ENCODE data around the gene SLC8A1. TPM values are rescaled to one million over a fixed set of nuclear protein-coding genes. Genes with fewer than 3 reads are reported as not detected.

The SLC8A1 gene
- total and polyA plus RNA-seq, 10 of the 15 experiments (the other 5 are each of a cell fraction or from before 2014, with no cell fraction given): under 0.01 to 1.2 (median 0.01) TPM; not detected in 3

- Histone ChIP-seq H3K4me2 (ENCODE audit: control insufficient read depth, insufficient read depth) (no peak overlapping the region), H3K79me2 (ENCODE audit: control insufficient read depth, insufficient read depth, low read length) (no peaks in the 10 kb centered on the region), H3K4me3 (no peak overlapping the region), H3K27ac (ENCODE audit: control insufficient read depth, insufficient read depth) (no peak overlapping the region), H3K9me3 (replicated peaks; ENCODE audit: control insufficient read depth, insufficient read depth, low read length) (no peaks in the 10 kb centered on the region), H3K27me3 (replicated peaks in 1 of 2; ENCODE audit: control insufficient read depth in 2 of 2, insufficient read depth in 2 of 2, low read length in 1 of 2) (no peaks in the 10 kb centered on the region), H2AFZ (ENCODE audit: control insufficient read depth, low read depth, low read length) (no peak overlapping the region), H3K4me1 (ENCODE audit: control insufficient read depth, insufficient read depth, low read length) (no peaks in the 10 kb centered on the region), H4K20me1 (ENCODE audit: control insufficient read depth, insufficient read depth) (no peaks in the 10 kb centered on the region), H3K9ac (ENCODE audit: control insufficient read depth, insufficient read depth, low read length) (no peak overlapping the region), H3K36me3 (ENCODE audit: control insufficient read depth in 2 of 2, insufficient read depth in 2 of 2, low read length in 1 of 2) (no peaks in the 10 kb centered on the region)
- no peak for ATAC-seq
- TF ChIP-seq MAX (IDR thresholded peaks at IDR 0.05; ENCODE audit: low read depth, low read length) (no peak), PBX3 (IDR thresholded peaks at IDR 0.05; ENCODE audit: insufficient replicate concordance, low read depth, low read length) (no peak), GATAD2B (conservative IDR thresholded peaks at IDR 0.05; ENCODE audit: low read depth) (no peak), TBL1XR1 (IDR thresholded peaks at IDR 0.05; ENCODE audit: low read depth, low read length) (no peak), FOXM1 (IDR thresholded peaks at IDR 0.05; ENCODE audit: low read depth, low read length) (no peak), NKRF (conservative IDR thresholded peaks at IDR 0.05) (no peak)
- TF ChIP-seq, protein P1, sequence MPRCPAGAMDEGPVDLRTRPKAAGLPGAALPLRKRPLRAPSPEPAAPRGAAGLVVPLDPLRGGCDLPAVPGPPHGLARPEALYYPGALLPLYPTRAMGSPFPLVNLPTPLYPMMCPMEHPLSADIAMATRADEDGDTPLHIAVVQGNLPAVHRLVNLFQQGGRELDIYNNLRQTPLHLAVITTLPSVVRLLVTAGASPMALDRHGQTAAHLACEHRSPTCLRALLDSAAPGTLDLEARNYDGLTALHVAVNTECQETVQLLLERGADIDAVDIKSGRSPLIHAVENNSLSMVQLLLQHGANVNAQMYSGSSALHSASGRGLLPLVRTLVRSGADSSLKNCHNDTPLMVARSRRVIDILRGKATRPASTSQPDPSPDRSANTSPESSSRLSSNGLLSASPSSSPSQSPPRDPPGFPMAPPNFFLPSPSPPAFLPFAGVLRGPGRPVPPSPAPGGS (IDR thresholded peaks at IDR 0.05; ENCODE audit: borderline replicate concordance, insufficient read depth, low read depth, low read length, poor library complexity, severe bottlenecking): no peak
- ChIA-PET SMC1A (ENCODE audit: uncharacterized antibody, unreplicated experiment) (no interaction called here), RAD21 (ENCODE audit: unreplicated experiment) (no interaction called here), CTCF (no interaction called here), POLR2A (no interaction called here)
- no TSS peak for BruUV-seq (replicated peaks)
- no peak for FAIRE-seq
- in situ Hi-C loops (cut with MboI): no loop called here
- intact Hi-C loops (cut with micrococcal nuclease; ENCODE audit: unreplicated experiment): no loop called here
- no peak for DNase-seq (ENCODE audit: low read depth, low spot score)
Measured at GRCh38 chr2:40199771-40200170, 252.1 kb downstream of the SLC8A1 start.

Data from GM12878 (cell line).